Measurements from ENCODE around the gene ALDH18A1. TPM values are rescaled to one million over a fixed set of nuclear protein-coding genes. Genes with fewer than 3 reads are reported as not detected.

Gene ALDH18A1
- total and polyA plus RNA-seq, 2 of the 8 experiments (the other 6 are each of a cell fraction or from before 2014, with no cell fraction given): 59.6 to 128 TPM

DNA sequence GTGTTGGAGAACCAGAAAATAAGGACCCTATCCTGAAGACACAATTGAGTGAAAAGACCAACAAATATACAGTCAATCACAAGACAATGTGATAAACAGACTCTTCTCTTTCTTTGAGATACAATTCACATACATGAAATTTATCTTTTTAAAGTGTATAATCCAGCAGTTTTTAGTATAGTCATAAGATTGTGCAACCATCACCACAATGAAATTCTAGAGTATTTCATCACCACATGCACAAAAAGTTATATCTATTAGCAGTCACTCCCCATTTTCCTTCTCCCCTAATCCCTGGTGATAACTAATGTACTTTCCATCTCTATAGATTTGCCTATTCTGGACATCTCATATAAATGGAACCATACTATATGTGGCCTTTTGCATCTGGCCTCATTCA, 87.1 kb downstream of the ALDH18A1 start:
- Histone ChIP-seq H3K79me1 (ENCODE audit: low read depth, low read length) (no peaks in the 10 kb centered on the region), H4K8ac (ENCODE audit: extremely low read depth, insufficient read depth, low read length) (no peak overlapping the region), H2BK20ac (ENCODE audit: low read length) (no peak overlapping the region), H2AFZ (ENCODE audit: low read length) (no peak overlapping the region), H3K9ac (replicated peaks in 1 of 4; ENCODE audit: extremely low read depth in 1 of 4, low read depth in 3 of 4, low read length in 3 of 4) (no peak overlapping the region), H3K4me3 (ENCODE audit: extremely low read depth in 1 of 4, insufficient read depth in 2 of 4, low read depth in 3 of 4, low read length in 4 of 4) (no peak overlapping the region), H3K27me3 (replicated peaks in 1 of 4; ENCODE audit: control insufficient read depth in 3 of 4, extremely low read depth in 1 of 4, insufficient read depth in 3 of 4, low read length in 3 of 4) (no peaks in the 10 kb centered on the region), H3K27ac (ENCODE audit: low read depth, low read length) (no peak overlapping the region), H4K20me1 (replicated peaks in 1 of 2; ENCODE audit: control insufficient read depth in 1 of 2, insufficient read depth in 2 of 2, low read length in 2 of 2) (no peaks in the 10 kb centered on the region), H2AK5ac (ENCODE audit: low read depth, low read length) (no peak overlapping the region), H3K23me2 (ENCODE audit: low read depth, low read length) (no peaks in the 10 kb centered on the region), H2BK120ac (replicated peaks; ENCODE audit: low read depth, low read length) (no peak overlapping the region), H2BK15ac (ENCODE audit: low read length) (no peak overlapping the region), H4K5ac (ENCODE audit: insufficient read length, low read depth, low read length) (no peak overlapping the region), H3K9me3 (ENCODE audit: insufficient read depth in 2 of 2, low read depth in 1 of 2, low read length in 1 of 2) (no peaks in the 10 kb centered on the region), H3K23ac (ENCODE audit: insufficient read length) (no peak overlapping the region), H3K56ac (replicated peaks; ENCODE audit: insufficient read length, low read depth, low read length) (no peak overlapping the region), H3K4me2 (ENCODE audit: insufficient read depth in 1 of 2, low read depth in 2 of 2, low read length in 2 of 2) (no peak overlapping the region), H2BK12ac (ENCODE audit: low read depth, low read length) (no peak overlapping the region), H4K91ac (replicated peaks; ENCODE audit: insufficient read length, low read length) (no peak overlapping the region), H3K4me1 (replicated peaks in 1 of 4; ENCODE audit: control insufficient read depth in 3 of 4, insufficient read depth in 4 of 4, low read length in 3 of 4) (no peaks in the 10 kb centered on the region), H3K18ac (ENCODE audit: extremely low read depth, low read length) (no peak overlapping the region), H2BK5ac (ENCODE audit: low read depth, low read length) (no peak overlapping the region), H3K79me2 (ENCODE audit: control insufficient read depth in 1 of 2, insufficient read depth in 2 of 2, low read length in 2 of 2) (no peaks in the 10 kb centered on the region), H3K14ac (ENCODE audit: insufficient read length) (no peak overlapping the region), H3K4ac (replicated peaks; ENCODE audit: insufficient read length, low read depth, low read length) (no peak overlapping the region), H3K36me3 (ENCODE audit: control insufficient read depth in 2 of 4, insufficient read depth in 4 of 4, low read length in 3 of 4) (no peaks in the 10 kb centered on the region)
- FAIRE-seq: no peak
- CTCF ChIA-PET (ENCODE audit: partially characterized antibody): no interaction called here
- POLR2A ChIA-PET (ENCODE audit: partially characterized antibody): no interaction called here
- no peak for DNase-seq (ENCODE audit: low read depth in 1 of 2, low spot score in 2 of 2)
- TF ChIP-seq SP1 (IDR thresholded peaks at IDR 0.05; ENCODE audit: low read depth, low read length) (no peak), NANOG (IDR thresholded peaks at IDR 0.05; ENCODE audit: insufficient read depth, low read depth, low read length, poor library complexity, severe bottlenecking) (no peak), EP300 (IDR thresholded peaks at IDR 0.05; ENCODE audit: borderline replicate concordance in 1 of 2, low read depth in 2 of 2, low read length in 2 of 2) (no peak), EGR1 (IDR thresholded peaks at IDR 0.05; ENCODE audit: borderline replicate concordance, low read depth, low read length) (no peak), RBBP5 (IDR thresholded peaks at IDR 0.05; ENCODE audit: borderline replicate concordance, low read depth, low read length) (no peak), PHF8 (conservative IDR thresholded peaks at IDR 0.05; ENCODE audit: low read depth, low read length) (no peak), MAFK (IDR thresholded peaks at IDR 0.05; ENCODE audit: low read depth, low read length) (no peak), YY1 (IDR thresholded peaks at IDR 0.05; ENCODE audit: low read depth, low read length) (no peak), TCF12 (IDR thresholded peaks at IDR 0.05; ENCODE audit: low read depth, low read length) (no peak), BACH1 (IDR thresholded peaks at IDR 0.05; ENCODE audit: low read length) (no peak), SP2 (IDR thresholded peaks at IDR 0.05; ENCODE audit: low read length) (no peak)
- TF ChIP-seq, protein P1, sequence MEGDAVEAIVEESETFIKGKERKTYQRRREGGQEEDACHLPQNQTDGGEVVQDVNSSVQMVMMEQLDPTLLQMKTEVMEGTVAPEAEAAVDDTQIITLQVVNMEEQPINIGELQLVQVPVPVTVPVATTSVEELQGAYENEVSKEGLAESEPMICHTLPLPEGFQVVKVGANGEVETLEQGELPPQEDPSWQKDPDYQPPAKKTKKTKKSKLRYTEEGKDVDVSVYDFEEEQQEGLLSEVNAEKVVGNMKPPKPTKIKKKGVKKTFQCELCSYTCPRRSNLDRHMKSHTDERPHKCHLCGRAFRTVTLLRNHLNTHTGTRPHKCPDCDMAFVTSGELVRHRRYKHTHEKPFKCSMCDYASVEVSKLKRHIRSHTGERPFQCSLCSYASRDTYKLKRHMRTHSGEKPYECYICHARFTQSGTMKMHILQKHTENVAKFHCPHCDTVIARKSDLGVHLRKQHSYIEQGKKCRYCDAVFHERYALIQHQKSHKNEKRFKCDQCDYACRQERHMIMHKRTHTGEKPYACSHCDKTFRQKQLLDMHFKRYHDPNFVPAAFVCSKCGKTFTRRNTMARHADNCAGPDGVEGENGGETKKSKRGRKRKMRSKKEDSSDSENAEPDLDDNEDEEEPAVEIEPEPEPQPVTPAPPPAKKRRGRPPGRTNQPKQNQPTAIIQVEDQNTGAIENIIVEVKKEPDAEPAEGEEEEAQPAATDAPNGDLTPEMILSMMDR (IDR thresholded peaks at IDR 0.05; ENCODE audit: control extremely low read depth in 1 of 3, insufficient read depth in 1 of 3, low read depth in 1 of 3, low read length in 3 of 3): no peak
- TF ChIP-seq, protein P2, sequence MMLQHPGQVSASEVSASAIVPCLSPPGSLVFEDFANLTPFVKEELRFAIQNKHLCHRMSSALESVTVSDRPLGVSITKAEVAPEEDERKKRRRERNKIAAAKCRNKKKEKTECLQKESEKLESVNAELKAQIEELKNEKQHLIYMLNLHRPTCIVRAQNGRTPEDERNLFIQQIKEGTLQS (IDR thresholded peaks at IDR 0.05; ENCODE audit: insufficient read depth, low read depth, low read length): no peak

All from H1 (cell line).